Measurements from ENCODE around the gene RBM20. TPM values are rescaled to one million over a fixed set of nuclear protein-coding genes. Genes with fewer than 3 reads are reported as not detected.

The RBM20 gene
- total RNA-seq, 6 experiments from 2014 or later: 0.04 to 0.29 (median 0.06) TPM

GRCh38 chr10:110867807-110868465 is 223.8 kb downstream of the RBM20 start:
- Histone ChIP-seq H3K4me3 (no peak overlapping the region), H3K27me3 (no peaks in the 10 kb centered on the region), H3K9me3 (no peaks in the 10 kb centered on the region), H3K27ac (peak overlapping the region in 2 of 3 donors; percentile 25 to 34), H3K4me1 (peaks cover 0 to 23% (median 2%) of the 10 kb centered on the region in 4 donors), H3K36me3 (no peaks in the 10 kb centered on the region)
- ATAC-seq: no peak
- TF ChIP-seq CTCF (IDR thresholded peaks at IDR 0.05): no peak
- no peak for TF ChIP-seq POLR2A (IDR thresholded peaks at IDR 0.05)
- intact Hi-C loops (cut with DNase I): no loop called here
- DNase-seq: no peak
- WGBS (ENCODE audit: insufficient coverage, low coverage, low lambda C conversion rate, missing lambda C conversion rate): 67% methylated on average over 4 of the region's 4 CpGs

- peaks cover 0 to 26% (median 2%) of the 10 kb centered on the region in 4 donors for H3K4me1 ChIP-seq
- H3K9me3 ChIP-seq: no peaks in the 10 kb centered on the region
- 74% methylated on average over 5 of the region's 6 CpGs for WGBS (ENCODE audit: insufficient coverage, low coverage, low lambda C conversion rate, missing lambda C conversion rate)
- ATAC-seq (no peak), DNase-seq (no peak)
- no peaks in the 10 kb centered on the region for H3K27me3 ChIP-seq
- H3K27ac ChIP-seq: peak overlapping the region in 1 of 3 donors; percentile 12
- intact Hi-C loops (cut with DNase I): no loop called here
- H3K36me3 ChIP-seq: no peaks in the 10 kb centered on the region
- TF ChIP-seq POLR2A (IDR thresholded peaks at IDR 0.05) (no peak), CTCF (IDR thresholded peaks at IDR 0.05) (no peak)
- no peak overlapping the region for H3K4me3 ChIP-seq
Observed at GRCh38 chr10:110868981-110869380, 224.8 kb downstream of the RBM20 start.

- H3K27ac ChIP-seq: peak overlapping the region; percentile 92 to 97 (median 97)
- TF ChIP-seq POLR2A (IDR thresholded peaks at IDR 0.05) (no peak), CTCF (IDR thresholded peaks at IDR 0.05) (no peak)
- no peak for DNase-seq
- no peaks in the 10 kb centered on the region for H3K9me3 ChIP-seq
- H3K4me3 ChIP-seq: peak overlapping the region; percentile 66 to 93 (median 81)
- H3K4me1 ChIP-seq: peaks cover 0 to 31% (median 0%) of the 10 kb centered on the region in 4 donors
- WGBS (ENCODE audit: insufficient coverage, low coverage, low lambda C conversion rate, missing lambda C conversion rate): 36% methylated on average over 7 of the region's 13 CpGs
- H3K36me3 ChIP-seq: no peaks in the 10 kb centered on the region
- intact Hi-C loops (cut with DNase I): no loop called here
- H3K27me3 ChIP-seq: no peaks in the 10 kb centered on the region
- ATAC-seq: no peak
Observed at GRCh38 chr10:110870823-110871297, 226.7 kb downstream of the RBM20 start.

- ATAC-seq (peak; percentile 87 to 95 (median 92)), DNase-seq (peak; percentile 100)
- TF ChIP-seq CTCF (IDR thresholded peaks at IDR 0.05): no peak
- peak; percentile 87 for TF ChIP-seq POLR2A (IDR thresholded peaks at IDR 0.05)
- no peaks in the 10 kb centered on the region for H3K27me3 ChIP-seq
- peak within 1 kb of the TSS; percentile 92 to 97 (median 97) for H3K27ac ChIP-seq
- H3K4me1 ChIP-seq: peaks cover 0 to 30% (median 0%) of the 10 kb centered on the region in 4 donors
- H3K9me3 ChIP-seq: no peaks in the 10 kb centered on the region
- intact Hi-C loops (cut with DNase I): no loop called here
- H3K4me3 ChIP-seq: peak within 1 kb of the TSS; percentile 66 to 93 (median 81)
- 1% methylated on average over 20 of the region's 47 CpGs for WGBS (ENCODE audit: insufficient coverage, low coverage, low lambda C conversion rate, missing lambda C conversion rate)
- H3K36me3 ChIP-seq: no peaks in the 10 kb centered on the region
Observed at GRCh38 chr10:110871298-110872084, 227.4 kb downstream of the RBM20 start, which contains the start of gene PDCD4. Gene PDCD4 (plus strand): TSS chr10:110871928. CDS start chr10:110876028, 4,100 bp downstream.
